ENCODE data around the gene FHIP1B.
A peak's percentile ranks its signal among the peaks of the same experiment; 100 is the strongest.

FHIP1B gene

GRCh38 chr11:6240139-6240538 lies 5.7 kb upstream of the FHIP1B start:
- TF ChIP-seq, protein P1, sequence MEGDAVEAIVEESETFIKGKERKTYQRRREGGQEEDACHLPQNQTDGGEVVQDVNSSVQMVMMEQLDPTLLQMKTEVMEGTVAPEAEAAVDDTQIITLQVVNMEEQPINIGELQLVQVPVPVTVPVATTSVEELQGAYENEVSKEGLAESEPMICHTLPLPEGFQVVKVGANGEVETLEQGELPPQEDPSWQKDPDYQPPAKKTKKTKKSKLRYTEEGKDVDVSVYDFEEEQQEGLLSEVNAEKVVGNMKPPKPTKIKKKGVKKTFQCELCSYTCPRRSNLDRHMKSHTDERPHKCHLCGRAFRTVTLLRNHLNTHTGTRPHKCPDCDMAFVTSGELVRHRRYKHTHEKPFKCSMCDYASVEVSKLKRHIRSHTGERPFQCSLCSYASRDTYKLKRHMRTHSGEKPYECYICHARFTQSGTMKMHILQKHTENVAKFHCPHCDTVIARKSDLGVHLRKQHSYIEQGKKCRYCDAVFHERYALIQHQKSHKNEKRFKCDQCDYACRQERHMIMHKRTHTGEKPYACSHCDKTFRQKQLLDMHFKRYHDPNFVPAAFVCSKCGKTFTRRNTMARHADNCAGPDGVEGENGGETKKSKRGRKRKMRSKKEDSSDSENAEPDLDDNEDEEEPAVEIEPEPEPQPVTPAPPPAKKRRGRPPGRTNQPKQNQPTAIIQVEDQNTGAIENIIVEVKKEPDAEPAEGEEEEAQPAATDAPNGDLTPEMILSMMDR (IDR thresholded peaks at IDR 0.05; ENCODE audit: low read length, missing control alignments): no peak

DNA sequence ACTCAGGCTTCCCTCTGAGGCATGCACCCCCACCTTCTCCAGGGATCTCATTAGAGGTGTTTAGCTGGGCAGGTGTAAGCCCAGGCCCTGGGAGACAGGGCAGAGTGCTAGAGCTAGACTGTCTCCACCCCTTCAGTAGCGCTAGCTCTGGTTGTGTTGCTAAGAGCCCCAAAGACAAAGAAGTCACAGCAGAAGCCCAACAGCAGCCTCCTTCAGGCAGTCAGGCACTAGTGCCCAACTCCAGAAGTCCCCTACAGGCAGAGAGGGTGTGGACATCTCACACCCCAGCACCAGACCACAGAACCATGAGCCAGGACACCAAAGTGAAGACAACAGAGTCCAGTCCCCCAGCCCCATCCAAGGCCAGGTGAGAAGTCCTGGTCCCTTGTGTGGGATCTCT lies 4.5 kb upstream of the FHIP1B start, which contains the start of gene CNGA4:
Gene CNGA4, plus strand, starts transcription at position 188 of the 400 bp plus-strand sequence. Its CDS starts 118 bp downstream, at position 306.
- H3K4me3 ChIP-seq (replicated peaks; ENCODE audit: low read depth, low read length): no peak within 1 kb of the TSS
- DNase-seq (ENCODE audit: low read depth): no peak
- TF ChIP-seq, protein P1 (IDR thresholded peaks at IDR 0.05; ENCODE audit: low read length, missing control alignments): no peak

More at GRCh38 chr11:6240139-6240538, 5.7 kb upstream of the FHIP1B start:
- no peak overlapping the region for H3K4me3 ChIP-seq (replicated peaks; ENCODE audit: low read depth, low read length)
- DNase-seq (ENCODE audit: low read depth): no peak

DNA sequence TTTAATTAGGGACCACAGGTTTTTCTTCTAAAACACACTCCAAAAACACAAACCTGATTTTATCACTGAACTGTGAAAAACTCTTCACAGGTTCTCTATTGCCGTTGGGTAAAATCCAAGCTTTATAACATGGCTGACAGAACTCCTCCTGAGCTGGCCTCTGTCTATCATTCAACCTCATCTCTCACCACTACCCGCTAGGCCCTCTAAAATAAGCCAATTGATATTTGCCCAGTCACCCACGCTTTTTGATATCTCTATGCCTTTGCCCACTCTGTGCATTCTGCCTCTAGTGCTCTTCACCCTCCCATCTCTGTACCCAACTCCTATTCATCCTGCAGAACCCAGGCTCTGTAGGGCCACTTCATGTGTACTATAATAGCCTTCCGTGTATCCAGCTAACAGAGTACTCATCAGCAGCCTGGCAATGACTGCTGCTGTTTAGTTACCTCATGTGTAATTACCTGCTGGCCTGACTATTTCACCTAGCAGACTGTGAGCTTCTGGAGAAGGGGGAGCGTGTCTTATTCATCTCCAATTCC lies 3.4 kb upstream of the FHIP1B start:
- no peak overlapping the region for H3K4me3 ChIP-seq (replicated peaks; ENCODE audit: low read depth, low read length)
- DNase-seq (ENCODE audit: low read depth): no peak
- TF ChIP-seq, protein P1 (IDR thresholded peaks at IDR 0.05; ENCODE audit: low read length, missing control alignments): no peak

GRCh38 chr11:6237266-6237665 lies 2.8 kb upstream of the FHIP1B start:
- no peak overlapping the region for H3K4me3 ChIP-seq (replicated peaks; ENCODE audit: low read depth, low read length)
- TF ChIP-seq, protein P1 (IDR thresholded peaks at IDR 0.05; ENCODE audit: low read length, missing control alignments): no peak
- no peak for DNase-seq (ENCODE audit: low read depth)

- TF ChIP-seq, protein P1 (IDR thresholded peaks at IDR 0.05; ENCODE audit: low read length, missing control alignments): no peak
- DNase-seq (ENCODE audit: low read depth): no peak
- H3K4me3 ChIP-seq (replicated peaks; ENCODE audit: low read depth, low read length): peak overlapping the region; percentile 97
These were observed 451 bp downstream of the FHIP1B start for GRCh38 chr11:6233984-6234386.

- DNase-seq (ENCODE audit: low read depth): no peak
- H3K4me3 ChIP-seq (replicated peaks; ENCODE audit: low read depth, low read length): no peak overlapping the region
- TF ChIP-seq, protein P1 (IDR thresholded peaks at IDR 0.05; ENCODE audit: low read length, missing control alignments): no peak
These were observed 1.5 kb downstream of the FHIP1B start for GRCh38 chr11:6232899-6233298.

DNA sequence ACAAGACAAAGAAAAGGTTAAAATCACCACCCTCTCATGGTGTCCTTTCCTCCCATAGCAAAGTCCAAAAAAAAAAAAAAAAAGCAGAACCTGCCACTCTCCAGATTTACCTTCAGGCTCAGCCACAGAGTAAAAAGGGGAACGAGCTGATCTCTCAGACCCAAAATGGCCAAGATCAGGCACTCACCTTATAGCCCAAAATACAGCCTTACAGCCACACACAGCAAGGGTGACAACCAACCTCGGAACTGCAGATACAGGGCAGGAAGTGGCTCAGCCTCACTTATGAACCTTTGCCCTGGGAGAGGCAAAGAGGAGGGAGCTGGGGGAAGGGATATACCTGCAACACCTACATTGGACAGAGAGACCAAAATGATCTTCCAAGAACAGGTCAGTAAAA lies 4.5 kb downstream of the FHIP1B start:
- no peak for DNase-seq (ENCODE audit: low read depth)
- H3K4me3 ChIP-seq (replicated peaks; ENCODE audit: low read depth, low read length): no peak overlapping the region
- TF ChIP-seq, protein P1 (IDR thresholded peaks at IDR 0.05; ENCODE audit: low read length, missing control alignments): no peak
